Loucy (cell line): ENCODE measurements around the gene DAG1.

Experiments used
- H2AFZ ChIP-seq: fragments of 200-600 bp; sonication (generic); 2 replicates; pipeline ENCODE4 v1.6.0; 2016; ENCODE audit warnings: antibody characterized with exemption, mild to moderate bottlenecking, low read length, moderate library complexity
- H3F3A ChIP-seq: fragments of 200-600 bp; 2 replicates; pipeline ENCODE4 v1.6.0; 2016; ENCODE audit warnings: antibody characterized with exemption, low read depth, mild to moderate bottlenecking
- H3K27me3 ChIP-seq: fragments of 200-600 bp; sonication (generic); 2 replicates; pipeline ENCODE4 v1.6.1; 2014; ENCODE audit warnings: low read length, mild to moderate bottlenecking; ENCODE audit not compliant: insufficient read depth, poor library complexity, severe bottlenecking
- H3K36me3 ChIP-seq: fragments of 200-600 bp; sonication (generic); 2 replicates; pipeline ENCODE4 v1.6.1; 2016; ENCODE audit warnings: low read length; ENCODE audit not compliant: insufficient read depth
- H3K4me1 ChIP-seq: fragments of 200-600 bp; sonication (generic); 2 replicates; pipeline ENCODE4 v1.5.1; 2014; ENCODE audit warnings: low read length, mild to moderate bottlenecking; ENCODE audit not compliant: insufficient read depth, poor library complexity, severe bottlenecking
- H3K4me2 ChIP-seq: fragments of 200-600 bp; sonication (generic); 2 replicates; pipeline ENCODE4 v1.6.0; 2014; ENCODE audit warnings: antibody characterized with exemption, low read length, low read depth, mild to moderate bottlenecking; ENCODE audit not compliant: poor library complexity, severe bottlenecking
- H3K4me3 ChIP-seq: fragments of 200-600 bp; sonication (generic); 2 replicates; pipeline ENCODE4 v1.5.1; 2014; ENCODE audit warnings: low read length, mild to moderate bottlenecking, mixed read lengths; ENCODE audit not compliant: poor library complexity, severe bottlenecking
- H3K79me2 ChIP-seq: fragments of 200-600 bp; sonication (generic); 2 replicates; pipeline ENCODE4 v1.6.1; 2014; ENCODE audit warnings: low read length; ENCODE audit not compliant: insufficient read depth
- H3K9ac ChIP-seq: fragments of 200-600 bp; sonication (generic); 2 replicates; pipeline ENCODE4 v1.6.0; 2014; ENCODE audit warnings: mild to moderate bottlenecking, low read depth, low read length, moderate library complexity; ENCODE audit not compliant: poor library complexity, severe bottlenecking
- H3K9me2 ChIP-seq: fragments of 200-600 bp; sonication (generic); replicated peaks from 2 replicates; pipeline ENCODE4 v1.6.1; 2016; ENCODE audit warnings: low read depth, low read length, mixed read lengths
- H3K9me3 ChIP-seq: fragments of 200-600 bp; sonication (generic); 2 replicates; pipeline ENCODE4 v1.6.1; 2014; ENCODE audit warnings: mild to moderate bottlenecking, antibody characterized with exemption, low read length, low read depth; ENCODE audit not compliant: insufficient read depth
- H4K20me1 ChIP-seq: fragments of 200-600 bp; sonication (generic); 2 replicates; pipeline ENCODE4 v1.6.0; 2014; ENCODE audit warnings: antibody characterized with exemption, low read length, mild to moderate bottlenecking; ENCODE audit not compliant: insufficient read depth, poor library complexity, severe bottlenecking
- CTCF ChIP-seq: fragments of 200-600 bp; sonication (generic); conservative IDR thresholded peaks from 2 replicates; pipeline ENCODE4 v1.5.1; 2014; ENCODE audit warnings: mild to moderate bottlenecking, antibody characterized with exemption, low read length
- EZH2phosphoT487 ChIP-seq: fragments of 200-600 bp; IDR thresholded peaks from 2 replicates; pipeline ENCODE4 v1.6.1; 2018; ENCODE audit warnings: antibody characterized with exemption, mild to moderate bottlenecking, moderate library complexity, borderline replicate concordance

The DAG1 gene

GRCh38 chr3:49512781-49513355 is 42.8 kb downstream of the DAG1 start:
- H4K20me1 ChIP-seq = no peaks in the 10 kb centered on the region
- H3K9me3 ChIP-seq = no peaks in the 10 kb centered on the region
- H3K4me3 ChIP-seq = no peak overlapping the region
- H3K27me3 ChIP-seq = no peaks in the 10 kb centered on the region
- peaks cover 21% of the 10 kb centered on the region; the same call in 1 of the 2 replicates for H3K36me3 ChIP-seq
- H2AFZ ChIP-seq = no peak overlapping the region
- H3K9me2 ChIP-seq = no peaks in the 10 kb centered on the region
- no peaks in the 10 kb centered on the region for H3K4me1 ChIP-seq
- H3F3A ChIP-seq = no peaks in the 10 kb centered on the region
- TF ChIP-seq CTCF = no peak
- no peak for TF ChIP-seq EZH2phosphoT487
- H3K79me2 ChIP-seq = no peaks in the 10 kb centered on the region
- no peak overlapping the region for H3K4me2 ChIP-seq
- no peak overlapping the region for H3K9ac ChIP-seq

- H3K27me3 ChIP-seq = no peaks in the 10 kb centered on the region
Observed at GRCh38 chr3:49513494-49514124, 43.5 kb downstream of the DAG1 start.

GRCh38 chr3:49518016-49518415 is 47.9 kb downstream of the DAG1 start:
- Histone ChIP-seq H4K20me1 (no peaks in the 10 kb centered on the region), H3K4me3 (no peak overlapping the region), H3K79me2 (no peaks in the 10 kb centered on the region), H3K9ac (no peak overlapping the region), H3K27me3 (no peaks in the 10 kb centered on the region), H3K36me3 (peaks cover 6% of the 10 kb centered on the region; the same call in 1 of the 2 replicates), H3K4me2 (no peak overlapping the region), H3F3A (no peaks in the 10 kb centered on the region), H2AFZ (no peak overlapping the region), H3K4me1 (no peaks in the 10 kb centered on the region), H3K9me2 (no peaks in the 10 kb centered on the region), H3K9me3 (no peaks in the 10 kb centered on the region)
- TF ChIP-seq EZH2phosphoT487 (no peak), CTCF (no peak)

More at GRCh38 chr3:49513494-49514124, 43.5 kb downstream of the DAG1 start:
- no peaks in the 10 kb centered on the region for H3K4me1 ChIP-seq
- no peaks in the 10 kb centered on the region for H3K79me2 ChIP-seq
- peaks cover 21% of the 10 kb centered on the region; the same call in 1 of the 2 replicates for H3K36me3 ChIP-seq
- no peak overlapping the region for H3K9ac ChIP-seq
- H3K4me2 ChIP-seq = no peak overlapping the region
- no peaks in the 10 kb centered on the region for H3F3A ChIP-seq
- no peaks in the 10 kb centered on the region for H3K9me2 ChIP-seq
- H4K20me1 ChIP-seq = no peaks in the 10 kb centered on the region
- H3K9me3 ChIP-seq = no peaks in the 10 kb centered on the region
- no peak overlapping the region for H2AFZ ChIP-seq
- no peak for TF ChIP-seq CTCF
- TF ChIP-seq EZH2phosphoT487 = no peak
- no peak overlapping the region for H3K4me3 ChIP-seq
